Tongue (tissue), 2 donors: Measurements from ENCODE around the gene FAM170B. TPM values are rescaled to one million over a fixed set of nuclear protein-coding genes. Genes with fewer than 3 reads are reported as not detected.
A peak's percentile ranks its signal among the peaks of the same experiment; 100 is the strongest.

Experiments
- DNase-seq: peaks from one replicate; pipeline ENCODE4 v3.0.0-alpha.2; 2015
- total RNA-seq: library from RNA; depleted of rRNA; stranded (reverse); fragments of >200 nt; gene quantifications from one replicate; pipeline ENCODE4 v1.2.3, GENCODE V29; 2014

The FAM170B gene
- total RNA-seq, 1 donor from 2014 or later, result not detected

GRCh38 chr10:49169776-49170175 is 36.0 kb upstream of the FAM170B start:
- no peak for DNase-seq

- DNase-seq, result no peak
Observed at GRCh38 chr10:49168831-49169500, 35.1 kb upstream of the FAM170B start.

- DNase-seq, result no peak
Observed at GRCh38 chr10:49168171-49168540, 34.3 kb upstream of the FAM170B start.

GRCh38 chr10:49167425-49168170 is 33.8 kb upstream of the FAM170B start:
- no peak for DNase-seq

GRCh38 chr10:49166484-49167400 is 32.9 kb upstream of the FAM170B start:
- DNase-seq, result no peak

- no peak for DNase-seq
Observed at GRCh38 chr10:49165821-49166483, 32.1 kb upstream of the FAM170B start.

GRCh38 chr10:49165259-49165658 is 31.4 kb upstream of the FAM170B start:
- DNase-seq, result no peak

GRCh38 chr10:49164559-49165188 is 30.9 kb upstream of the FAM170B start:
- peak; percentile 57 for DNase-seq

GRCh38 chr10:49163741-49164140 is 29.9 kb upstream of the FAM170B start:
- DNase-seq, result no peak

- DNase-seq, result no peak
Observed at GRCh38 chr10:49162761-49163310, 29.0 kb upstream of the FAM170B start.

GRCh38 chr10:49162063-49162462 is 28.2 kb upstream of the FAM170B start:
- DNase-seq, result no peak

- DNase-seq, result peak; percentile 69
Observed at GRCh38 chr10:49161411-49161997, 27.7 kb upstream of the FAM170B start.

GRCh38 chr10:49160814-49161213 is 27.0 kb upstream of the FAM170B start:
- no peak for DNase-seq

GRCh38 chr10:49160110-49160509 is 26.3 kb upstream of the FAM170B start:
- no peak for DNase-seq

GRCh38 chr10:49158915-49159314 is 25.1 kb upstream of the FAM170B start:
- DNase-seq, result no peak

- no peak for DNase-seq
Observed at GRCh38 chr10:49158404-49158803, 24.6 kb upstream of the FAM170B start.

GRCh38 chr10:49157229-49157628 is 23.4 kb upstream of the FAM170B start:
- no peak for DNase-seq

GRCh38 chr10:49154641-49155040 is 20.8 kb upstream of the FAM170B start:
- DNase-seq, result no peak

- no peak for DNase-seq
Observed at GRCh38 chr10:49153971-49154370, 20.1 kb upstream of the FAM170B start.

- no peak for DNase-seq
Observed at GRCh38 chr10:49153115-49153514, 19.3 kb upstream of the FAM170B start.

- no peak for DNase-seq
Observed at GRCh38 chr10:49152663-49153062, 18.8 kb upstream of the FAM170B start.
